GM19395 (cell line): ENCODE data around the gene TM2D1.
A peak's percentile ranks its signal among the peaks of the same experiment; 100 is the strongest.
"Not testable (repeated sequence)": the region's sequence is repeated elsewhere in the genome, so short reads cannot be mapped to it uniquely, and the experiment has no call there.

Experiments used
- ATAC-seq: cut with Tn5 transposase; IDR thresholded peaks from one replicate; pipeline ENCODE4 v1.9.1; 2021; ENCODE audit warnings: mild to moderate bottlenecking, moderate library complexity; ENCODE audit not compliant: unreplicated experiment

Gene TM2D1

DNA sequence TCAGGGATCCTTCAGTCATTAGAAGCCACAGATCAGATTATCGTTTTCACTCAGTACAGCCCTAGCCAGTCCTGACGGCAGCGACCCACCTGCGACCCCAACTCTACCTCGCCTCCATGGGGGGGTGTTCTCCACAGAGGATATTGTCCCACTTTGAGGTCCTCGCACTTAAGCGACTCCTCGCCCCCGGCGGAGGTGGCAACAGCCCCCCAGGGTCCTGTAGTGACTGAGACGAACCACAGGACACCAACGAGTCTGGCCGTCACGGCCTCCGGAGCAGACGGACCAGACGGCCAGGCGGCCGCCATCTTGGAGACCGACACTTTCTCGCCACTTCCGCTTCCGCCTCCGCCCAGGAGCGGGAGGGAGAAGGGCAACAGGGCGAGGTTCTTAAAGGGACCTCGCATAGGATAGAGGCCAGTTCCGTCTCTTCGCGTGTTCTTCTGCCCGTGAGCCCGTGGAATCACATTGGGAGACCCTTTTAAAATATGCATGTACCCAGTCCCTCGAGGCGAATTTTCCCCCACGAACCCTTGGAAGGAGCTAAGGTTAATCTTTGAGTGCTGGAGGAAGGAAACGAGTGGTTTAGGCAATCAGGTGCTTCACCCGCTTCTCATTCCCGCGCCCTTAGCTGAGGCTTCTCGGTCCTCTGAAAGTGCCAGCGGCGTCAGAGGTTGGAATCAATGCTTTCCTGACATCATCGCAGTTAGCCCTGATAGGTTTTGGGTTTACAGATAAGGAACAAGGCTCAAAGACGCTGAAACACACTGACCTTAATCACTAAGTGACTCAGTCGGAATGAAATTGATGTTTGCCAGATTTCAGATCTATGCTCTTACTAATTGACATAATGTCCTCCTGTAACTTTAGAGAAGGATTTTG, at the start of gene TM2D1:
TSS of gene TM2D1 (minus strand) at position 329 of the 882 bp plus-strand sequence. CDS start at position 308, 21 bp downstream.
- peak; percentile 99 for ATAC-seq

DNA sequence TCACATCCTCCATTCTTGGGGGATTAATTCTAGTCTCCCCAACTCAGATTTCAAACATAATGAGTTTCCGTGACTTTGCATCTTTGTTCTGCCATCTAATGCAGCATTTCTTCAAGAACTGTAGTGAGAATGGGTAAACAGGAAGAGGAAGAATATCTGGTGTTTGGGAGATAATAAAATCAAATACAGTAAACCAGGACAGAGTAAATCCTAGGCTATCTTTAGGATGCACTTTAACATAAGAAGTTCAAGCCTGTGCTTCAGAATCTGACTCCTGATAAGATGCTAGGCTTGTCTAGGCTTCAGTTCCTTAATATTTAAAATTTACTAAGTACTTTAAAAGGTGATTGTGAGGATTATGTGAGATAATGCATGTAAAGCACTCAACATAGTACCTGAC, 45.2 kb upstream of the TM2D1 start:
- no peak for ATAC-seq

GRCh38 chr1:61757950-61758349, 33.0 kb upstream of the TM2D1 start:
- no peak for ATAC-seq

DNA sequence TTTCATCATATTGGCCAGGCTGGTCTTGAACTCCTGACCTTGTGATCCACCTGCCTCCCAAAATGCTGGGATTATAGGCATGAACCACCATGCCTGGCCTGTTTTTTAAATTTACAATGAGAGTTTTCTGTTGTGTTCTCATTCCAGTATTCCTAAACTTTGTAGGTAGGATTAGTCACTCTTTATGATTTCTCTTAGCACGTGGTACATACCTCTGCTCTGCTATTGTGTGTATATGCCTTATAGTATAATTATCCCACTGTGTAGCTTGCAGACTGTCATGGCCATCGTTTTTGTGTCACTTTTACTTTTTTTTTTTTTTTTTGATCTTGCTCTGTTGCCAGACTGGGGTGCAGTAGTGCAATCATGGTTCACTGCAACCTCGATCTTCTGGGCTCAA, 31.8 kb upstream of the TM2D1 start:
- ATAC-seq, result no peak

GRCh38 chr1:61754545-61754944, 29.6 kb upstream of the TM2D1 start:
- no peak for ATAC-seq

DNA sequence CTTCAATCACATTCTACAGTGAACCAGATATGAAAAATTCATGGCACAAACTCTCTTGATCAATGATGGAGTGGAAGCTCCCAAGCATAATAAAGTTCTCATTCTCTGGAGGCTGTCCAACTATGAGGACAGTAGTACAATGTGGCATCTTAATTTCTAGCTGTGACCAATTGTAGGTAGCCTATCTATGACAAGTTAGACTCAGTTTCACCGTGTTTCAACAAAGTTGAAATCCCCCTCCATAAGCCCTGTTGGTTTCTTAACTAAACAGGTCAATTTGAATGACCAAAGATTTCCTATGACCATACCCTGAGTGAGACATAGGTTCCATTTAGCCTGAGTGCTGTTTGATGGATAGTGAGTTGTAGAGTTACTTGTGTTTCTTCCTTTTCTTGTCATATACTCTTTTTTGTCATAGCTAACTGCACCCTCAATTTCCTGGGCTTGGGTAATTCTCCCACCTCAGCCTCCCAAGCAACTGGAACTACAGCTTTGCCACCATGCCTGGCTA, 29.1 kb upstream of the TM2D1 start:
- no peak for ATAC-seq

DNA sequence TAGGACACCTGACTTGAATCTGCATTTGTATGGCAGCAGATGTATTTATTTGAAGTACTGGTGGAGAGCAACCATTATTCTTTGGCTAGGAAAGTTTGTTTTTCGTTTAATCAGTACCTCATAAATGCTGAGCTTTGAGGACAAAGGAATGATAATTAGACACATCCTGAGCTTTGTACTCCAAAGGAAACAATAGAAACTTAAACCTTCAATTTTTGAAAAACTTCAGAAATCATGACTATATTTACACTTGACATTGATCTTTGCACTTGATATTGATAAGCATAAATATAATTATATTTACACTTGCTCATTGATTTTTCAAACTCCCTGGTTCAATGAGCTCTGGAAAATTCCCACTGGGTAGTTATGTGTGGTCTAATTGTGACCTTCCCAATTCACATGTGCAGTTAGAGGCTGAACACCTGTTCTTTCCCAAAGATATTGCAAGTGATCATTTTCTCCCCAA, 28.0 kb upstream of the TM2D1 start:
- no peak for ATAC-seq

DNA sequence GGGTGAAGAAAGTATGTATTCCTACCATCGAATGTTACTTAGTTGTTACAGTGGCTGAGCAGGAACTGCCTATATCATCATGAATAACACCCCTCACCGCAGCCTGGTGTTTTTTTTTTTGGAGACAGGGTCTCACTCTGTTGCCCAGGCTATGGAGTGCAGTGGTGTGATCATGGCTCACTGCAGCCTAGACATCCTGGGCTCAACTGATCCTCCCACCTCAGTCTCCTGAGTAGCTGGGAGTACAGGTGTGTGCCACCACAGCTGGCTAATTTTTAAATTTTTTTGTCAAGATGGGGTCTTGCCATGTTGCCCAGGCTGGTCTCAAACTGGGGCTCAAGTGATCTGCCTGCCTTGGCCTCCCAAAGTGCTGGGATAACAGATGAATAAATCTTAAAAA, 24.6 kb upstream of the TM2D1 start:
- ATAC-seq, result no peak

DNA sequence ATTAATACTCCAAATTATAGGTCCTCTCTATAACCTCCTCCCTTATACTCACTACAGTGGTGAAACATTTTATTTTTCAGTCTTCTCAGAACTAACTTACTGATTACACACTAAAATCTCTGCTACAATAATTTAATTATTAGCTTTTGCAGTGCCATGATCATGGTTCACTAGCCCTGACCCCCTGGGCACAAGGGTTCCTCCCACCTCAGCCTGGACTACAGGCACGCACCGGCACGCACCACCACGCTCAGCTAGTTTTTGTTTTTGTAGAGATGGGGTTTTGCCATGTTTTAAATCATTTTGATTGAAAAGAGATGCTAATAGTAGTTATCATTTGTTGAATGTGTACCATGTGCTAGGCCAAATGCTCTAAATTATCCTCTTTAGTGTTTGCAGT, 23.6 kb upstream of the TM2D1 start:
- no peak for ATAC-seq

GRCh38 chr1:61746813-61747212, 21.9 kb upstream of the TM2D1 start:
- no peak for ATAC-seq

GRCh38 chr1:61743716-61744580, 19.0 kb upstream of the TM2D1 start:
- no peak for ATAC-seq

- ATAC-seq, result no peak
Measured at GRCh38 chr1:61743431-61743705, 18.4 kb upstream of the TM2D1 start.

- ATAC-seq, result peak; percentile 70
Measured at GRCh38 chr1:61742620-61743430, 17.9 kb upstream of the TM2D1 start.

DNA sequence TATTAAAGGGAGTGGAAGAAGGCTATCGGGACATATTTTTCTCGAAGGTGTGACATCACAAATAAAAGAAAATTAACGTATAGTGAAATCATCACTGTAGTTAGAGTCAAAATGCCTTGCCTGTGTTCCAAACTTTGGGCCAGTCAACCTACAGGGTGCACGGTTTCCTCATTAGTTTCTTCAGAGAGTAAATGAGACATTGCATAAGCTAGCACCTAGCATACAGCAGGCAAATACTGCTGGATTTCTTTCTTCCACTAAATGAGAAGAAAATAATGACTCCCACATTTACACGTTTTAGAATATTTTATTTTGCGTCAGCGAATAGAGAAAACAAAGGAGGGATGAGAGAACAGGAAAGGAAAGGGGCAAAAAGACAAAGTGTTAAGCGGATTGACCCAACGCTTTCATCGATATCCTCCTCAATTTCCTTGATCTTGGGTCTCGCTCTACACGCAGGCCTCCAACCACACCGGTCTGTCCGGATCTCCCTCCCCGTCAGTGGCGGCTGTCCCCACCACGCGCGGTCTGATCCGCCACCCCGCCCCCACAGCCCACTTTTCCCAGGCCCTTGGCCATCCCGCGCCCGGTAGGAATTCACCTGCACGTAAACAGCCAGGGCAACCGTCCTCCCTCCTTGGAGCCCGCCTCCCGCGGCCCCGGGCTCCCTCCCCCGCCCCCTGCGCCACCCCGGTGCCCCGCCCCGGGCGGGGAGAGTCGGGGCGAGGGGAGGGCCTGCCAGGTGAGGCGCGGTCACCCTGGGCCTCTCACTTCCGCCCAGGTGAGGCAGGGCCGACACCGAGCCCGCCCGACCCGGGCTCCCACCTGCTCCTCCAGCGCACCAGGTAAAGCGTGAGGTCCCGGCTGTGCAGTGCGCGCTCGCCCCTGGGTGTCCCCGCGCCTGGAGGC, 17.0 kb upstream of the TM2D1 start, which contains the start of gene PATJ:
TSS of gene PATJ (plus strand) at position 770 of the 909 bp plus-strand sequence. CDS start 20,413 bp downstream, outside the sequence.
- ATAC-seq, result peak; percentile 84

- ATAC-seq, result no peak
Measured at GRCh38 chr1:61740751-61741700, 16.1 kb upstream of the TM2D1 start.

DNA sequence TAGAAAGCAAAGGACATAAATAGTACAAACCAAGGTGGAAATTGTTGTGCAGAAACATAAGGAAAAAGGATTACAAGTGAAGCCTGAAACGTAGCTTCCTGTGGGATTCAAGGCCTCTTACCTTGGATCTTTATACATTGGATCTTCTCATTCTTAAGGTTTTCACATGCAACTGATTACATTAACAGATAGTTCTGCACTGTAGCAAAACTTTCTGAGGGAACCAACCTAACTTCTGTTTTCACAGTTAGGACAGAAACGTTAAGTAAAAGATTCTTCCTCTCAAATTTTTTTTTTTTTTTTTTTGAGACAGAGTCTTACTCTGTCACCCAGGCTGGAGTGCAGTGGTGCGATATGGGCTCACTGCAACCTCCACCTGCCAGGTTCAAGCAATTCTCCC, 7.8 kb upstream of the TM2D1 start:
- no peak for ATAC-seq

DNA sequence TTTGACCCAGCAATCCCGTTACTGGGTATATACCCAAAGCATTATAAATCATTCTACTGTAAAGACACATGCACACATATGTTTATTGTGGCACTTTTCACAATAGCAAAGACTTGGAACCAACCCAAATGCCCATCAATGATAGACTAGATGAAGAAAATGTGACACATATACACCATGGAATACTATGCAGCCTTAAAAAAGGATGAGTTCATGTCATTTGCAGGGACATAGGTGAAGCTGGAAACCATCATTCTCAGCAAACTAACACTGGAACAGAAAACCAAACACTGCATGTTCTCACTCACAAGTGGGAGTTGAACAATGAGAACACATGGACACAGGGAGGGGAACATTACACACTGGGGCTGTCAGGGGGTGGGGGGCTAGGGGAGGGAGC, 5.7 kb upstream of the TM2D1 start:
- ATAC-seq, result not testable (repeated sequence)

- no peak for ATAC-seq
Measured at GRCh38 chr1:61727544-61727943, 2.6 kb upstream of the TM2D1 start.

DNA sequence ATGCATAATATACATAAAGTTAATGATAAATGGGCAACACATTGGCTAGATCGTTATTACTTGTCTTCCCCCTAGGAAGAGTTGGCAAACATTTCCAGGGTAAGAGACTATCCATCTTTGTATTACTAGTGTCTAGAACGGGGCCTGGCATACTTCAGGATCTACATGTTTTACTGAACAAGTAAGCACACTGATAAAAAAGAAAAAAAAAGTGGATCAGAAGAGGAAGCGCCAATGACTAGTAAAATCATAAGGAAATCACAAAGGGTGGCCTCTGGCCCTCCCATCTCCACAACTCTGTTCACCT, 482 bp downstream of the TM2D1 start:
- no peak for ATAC-seq
